Measurements from ENCODE around the gene HLA-DOB.
"Not testable (repeated sequence)": the region's sequence is repeated elsewhere in the genome, so short reads cannot be mapped to it uniquely, and the experiment has no call there.

Gene HLA-DOB

GRCh38 chr6:32819729-32820128, 2.9 kb upstream of the HLA-DOB start:
- Histone ChIP-seq H3K4me1 (peaks cover 20% of the 10 kb centered on the region), H3K4me2 (no peak overlapping the region), H3K9ac (no peak overlapping the region), H3K27me3 (no peaks in the 10 kb centered on the region), H3K4me3 (no peak overlapping the region), H4K20me1 (no peaks in the 10 kb centered on the region), H3K9me3 (no peaks in the 10 kb centered on the region), H3K36me3 (no peaks in the 10 kb centered on the region), H3K27ac (no peak overlapping the region)
- no peak for TF ChIP-seq Cebpa-rat (IDR thresholded peaks at IDR 0.05)

GRCh38 chr6:32818867-32819266, 2.1 kb upstream of the HLA-DOB start:
- Histone ChIP-seq H3K9me3 (no peaks in the 10 kb centered on the region), H3K27ac (no peak overlapping the region), H4K20me1 (no peaks in the 10 kb centered on the region), H3K4me1 (peaks cover 20% of the 10 kb centered on the region), H3K36me3 (no peaks in the 10 kb centered on the region), H3K27me3 (no peaks in the 10 kb centered on the region), H3K4me2 (no peak overlapping the region), H3K4me3 (no peak overlapping the region), H3K9ac (no peak overlapping the region)
- no peak for TF ChIP-seq Cebpa-rat (IDR thresholded peaks at IDR 0.05)

- Histone ChIP-seq H3K36me3 (no peaks in the 10 kb centered on the region), H3K9me3 (no peaks in the 10 kb centered on the region), H3K27ac (no peak overlapping the region), H3K27me3 (no peaks in the 10 kb centered on the region), H4K20me1 (no peaks in the 10 kb centered on the region), H3K4me2 (no peak overlapping the region), H3K9ac (no peak overlapping the region), H3K4me1 (peaks cover 10% of the 10 kb centered on the region), H3K4me3 (no peak overlapping the region)
- TF ChIP-seq Cebpa-rat (IDR thresholded peaks at IDR 0.05): no peak
Measured at GRCh38 chr6:32815996-32816395, 806 bp downstream of the HLA-DOB start.

GRCh38 chr6:32815115-32815514, 1.7 kb downstream of the HLA-DOB start:
- Histone ChIP-seq H3K4me2 (no peak overlapping the region), H3K4me1 (0 out of 2 replicates have a peak, but pooled peaks cover 1% of the 10 kb centered on the region), H3K9ac (no peak overlapping the region), H3K4me3 (no peak overlapping the region), H3K36me3 (no peaks in the 10 kb centered on the region), H3K27me3 (no peaks in the 10 kb centered on the region), H4K20me1 (no peaks in the 10 kb centered on the region), H3K9me3 (no peaks in the 10 kb centered on the region), H3K27ac (no peak overlapping the region)
- TF ChIP-seq Cebpa-rat (IDR thresholded peaks at IDR 0.05): no peak

- Histone ChIP-seq H3K9me3 (no peaks in the 10 kb centered on the region), H3K9ac (no peak overlapping the region), H3K36me3 (no peaks in the 10 kb centered on the region), H3K4me3 (no peak overlapping the region), H3K4me1 (no peaks in the 10 kb centered on the region), H3K27me3 (no peaks in the 10 kb centered on the region), H4K20me1 (no peaks in the 10 kb centered on the region), H3K27ac (no peak overlapping the region), H3K4me2 (no peak overlapping the region)
- no peak for TF ChIP-seq Cebpa-rat (IDR thresholded peaks at IDR 0.05)
Measured at GRCh38 chr6:32814145-32814544, 2.7 kb downstream of the HLA-DOB start.

- Histone ChIP-seq H3K4me1 (no peaks in the 10 kb centered on the region), H3K9ac (no peak overlapping the region), H3K36me3 (no peaks in the 10 kb centered on the region), H3K27ac (no peak overlapping the region), H4K20me1 (no peaks in the 10 kb centered on the region), H3K27me3 (no peaks in the 10 kb centered on the region), H3K4me3 (no peak overlapping the region), H3K9me3 (no peaks in the 10 kb centered on the region), H3K4me2 (no peak overlapping the region)
- TF ChIP-seq Cebpa-rat (IDR thresholded peaks at IDR 0.05): no peak
Measured at GRCh38 chr6:32809171-32809570, 7.6 kb downstream of the HLA-DOB start.

- TF ChIP-seq Cebpa-rat (IDR thresholded peaks at IDR 0.05): no peak
- H3K27me3 ChIP-seq: no peaks in the 10 kb centered on the region
- H3K4me1 ChIP-seq: no peaks in the 10 kb centered on the region
- H3K4me2 ChIP-seq: no peak overlapping the region
- no peak overlapping the region for H3K9ac ChIP-seq
- H3K36me3 ChIP-seq: no peaks in the 10 kb centered on the region
- H3K9me3 ChIP-seq: no peaks in the 10 kb centered on the region
- H3K4me3 ChIP-seq: no peak overlapping the region
- H3K27ac ChIP-seq: no peak overlapping the region
- no peaks in the 10 kb centered on the region for H4K20me1 ChIP-seq
Measured at GRCh38 chr6:32807020-32807580, 9.7 kb downstream of the HLA-DOB start.

GRCh38 chr6:32805404-32805803, 11.4 kb downstream of the HLA-DOB start:
- H3K27ac ChIP-seq, H3K4me2 ChIP-seq, H3K27me3 ChIP-seq, H3K4me1 ChIP-seq, H3K4me3 ChIP-seq, H3K9me3 ChIP-seq, H3K9ac ChIP-seq, H3K36me3 ChIP-seq, H4K20me1 ChIP-seq: not testable (repeated sequence)

- Histone ChIP-seq H3K9me3 (peaks cover 17% of the 10 kb centered on the region), H3K4me3 (no peak overlapping the region)
- no peak for TF ChIP-seq Cebpa-rat (IDR thresholded peaks at IDR 0.05)
Measured at GRCh38 chr6:32803416-32803815, 13.4 kb downstream of the HLA-DOB start.

GRCh38 chr6:32799740-32800139, 17.1 kb downstream of the HLA-DOB start:
- Histone ChIP-seq H3K36me3 (no peaks in the 10 kb centered on the region), H3K27ac (no peak overlapping the region), H4K20me1 (no peaks in the 10 kb centered on the region), H3K4me2 (no peak overlapping the region), H3K4me1 (peaks cover 33% of the 10 kb centered on the region), H3K4me3 (no peak overlapping the region), H3K9me3 (peaks cover 19% of the 10 kb centered on the region), H3K27me3 (no peaks in the 10 kb centered on the region), H3K9ac (no peak overlapping the region)
- no peak for TF ChIP-seq Cebpa-rat (IDR thresholded peaks at IDR 0.05)

More at GRCh38 chr6:32803416-32803815, 13.4 kb downstream of the HLA-DOB start:
- Histone ChIP-seq H3K27ac (no peak overlapping the region), H3K27me3 (no peaks in the 10 kb centered on the region), H4K20me1 (no peaks in the 10 kb centered on the region), H3K36me3 (no peaks in the 10 kb centered on the region), H3K4me2 (no peak overlapping the region), H3K9ac (no peak overlapping the region), H3K4me1 (no peaks in the 10 kb centered on the region)

- no peak overlapping the region for H3K9ac ChIP-seq
- no peak for TF ChIP-seq Cebpa-rat (IDR thresholded peaks at IDR 0.05)
- no peaks in the 10 kb centered on the region for H4K20me1 ChIP-seq
- no peaks in the 10 kb centered on the region for H3K27me3 ChIP-seq
- H3K36me3 ChIP-seq: no peaks in the 10 kb centered on the region
- no peak overlapping the region for H3K4me2 ChIP-seq
- peaks cover 19% of the 10 kb centered on the region for H3K9me3 ChIP-seq
- H3K4me3 ChIP-seq: no peak overlapping the region
- peaks cover 39% of the 10 kb centered on the region for H3K4me1 ChIP-seq
- no peak overlapping the region for H3K27ac ChIP-seq
Measured at GRCh38 chr6:32799168-32799567, 17.6 kb downstream of the HLA-DOB start.
